Measurements from ENCODE around the gene YIF1A. TPM values are rescaled to one million over a fixed set of nuclear protein-coding genes. Genes with fewer than 3 reads are reported as not detected.

Gene YIF1A
- polyA plus RNA-seq, 1 of the 3 experiments (the other 2 are of a cell fraction), result 123 TPM

DNA sequence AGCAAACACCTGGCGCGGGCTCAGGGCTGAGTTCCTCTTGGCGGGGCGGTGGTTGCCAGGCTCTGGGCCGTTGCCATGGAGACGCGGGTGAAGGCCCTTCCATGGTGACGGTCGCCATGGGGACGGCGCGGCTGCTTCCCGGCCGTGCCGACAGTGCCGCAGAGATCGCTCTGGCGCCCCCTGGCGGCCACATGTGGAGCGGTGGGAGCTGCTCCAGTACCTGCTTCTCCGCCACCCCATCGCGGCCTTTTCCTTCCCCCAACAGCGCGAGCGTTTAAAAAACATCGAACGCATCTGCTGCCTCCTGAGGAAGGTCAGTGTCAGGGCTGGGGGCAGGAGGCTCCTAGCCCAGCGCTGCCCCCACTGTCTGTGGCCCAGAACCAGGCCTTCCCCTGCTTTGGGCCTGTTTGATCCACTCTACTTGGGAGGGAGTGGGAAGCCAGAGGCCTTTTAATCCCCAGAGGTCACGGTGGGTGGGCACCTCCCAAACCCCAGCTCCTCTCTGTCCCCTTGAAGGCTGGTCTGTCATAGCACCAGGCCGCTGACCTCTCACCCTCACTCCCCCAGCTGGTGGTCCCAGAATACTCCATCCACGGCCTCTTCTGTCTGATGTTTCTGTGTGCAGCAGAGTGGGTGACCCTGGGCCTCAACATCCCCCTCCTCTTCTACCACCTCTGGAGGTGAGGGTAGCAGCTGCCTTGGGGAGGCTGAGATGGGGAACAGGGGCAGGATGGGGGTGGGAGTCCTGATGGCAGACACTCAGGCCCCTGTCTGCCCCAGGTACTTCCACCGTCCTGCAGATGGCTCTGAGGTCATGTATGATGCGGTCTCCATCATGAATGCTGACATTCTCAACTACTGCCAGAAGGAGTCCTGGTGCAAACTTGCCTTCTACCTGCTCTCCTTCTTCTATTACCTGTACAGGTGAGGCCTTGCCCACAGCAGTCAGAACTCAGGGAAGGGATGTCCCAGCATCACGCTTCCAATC is 6.2 kb downstream of the YIF1A start (continued):
- TF ChIP-seq REST (IDR thresholded peaks at IDR 0.05; ENCODE audit: low read depth, low read length) (peak; percentile 44; the same call in 1 of the 2 replicates), RFX5 (IDR thresholded peaks at IDR 0.05; ENCODE audit: low read length) (peak; percentile 80), RCOR1 (IDR thresholded peaks at IDR 0.05; ENCODE audit: low read length) (peak; percentile 65), YY1 (IDR thresholded peaks at IDR 0.05; ENCODE audit: low read depth) (no peak), CTCF (IDR thresholded peaks at IDR 0.05) (peak; percentile 95), GABPA (IDR thresholded peaks at IDR 0.05; ENCODE audit: low read depth) (no peak), POLR2AphosphoS5 (IDR thresholded peaks at IDR 0.05; ENCODE audit: low read depth, low read length) (no peak), TEAD4 (IDR thresholded peaks at IDR 0.05; ENCODE audit: borderline replicate concordance, insufficient read depth) (no peak), TAF1 (IDR thresholded peaks at IDR 0.05; ENCODE audit: borderline replicate concordance, low read depth, low read length) (no peak), GATA2 (CRISPR knock-in tag; IDR thresholded peaks at IDR 0.05) (no peak), FOXM1 (IDR thresholded peaks at IDR 0.05; ENCODE audit: low read depth) (0 out of 2 replicates have a peak, but pooled peaks have one; percentile 17), RAD21 (IDR thresholded peaks at IDR 0.05; ENCODE audit: low read length) (peak; percentile 66), ELF1 (IDR thresholded peaks at IDR 0.05) (no peak), NFIC (IDR thresholded peaks at IDR 0.05; ENCODE audit: borderline replicate concordance) (no peak), IRF3 (IDR thresholded peaks at IDR 0.05; ENCODE audit: low read depth, low read length) (no peak), FOSL2 (IDR thresholded peaks at IDR 0.05; ENCODE audit: borderline replicate concordance, low read depth) (no peak), JUND (IDR thresholded peaks at IDR 0.05) (no peak), FOXJ3 (CRISPR knock-in tag; IDR thresholded peaks at IDR 0.05) (no peak), RXRA (IDR thresholded peaks at IDR 0.05; ENCODE audit: borderline replicate concordance, low read depth) (no peak), SMC3 (IDR thresholded peaks at IDR 0.05; ENCODE audit: low read depth, low read length) (peak; percentile 76)
- TF ChIP-seq, protein P1, sequence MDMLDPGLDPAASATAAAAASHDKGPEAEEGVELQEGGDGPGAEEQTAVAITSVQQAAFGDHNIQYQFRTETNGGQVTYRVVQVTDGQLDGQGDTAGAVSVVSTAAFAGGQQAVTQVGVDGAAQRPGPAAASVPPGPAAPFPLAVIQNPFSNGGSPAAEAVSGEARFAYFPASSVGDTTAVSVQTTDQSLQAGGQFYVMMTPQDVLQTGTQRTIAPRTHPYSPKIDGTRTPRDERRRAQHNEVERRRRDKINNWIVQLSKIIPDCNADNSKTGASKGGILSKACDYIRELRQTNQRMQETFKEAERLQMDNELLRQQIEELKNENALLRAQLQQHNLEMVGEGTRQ (IDR thresholded peaks at IDR 0.05; ENCODE audit: borderline replicate concordance, low read depth, low read length), result no peak
- TF ChIP-seq, protein P2, sequence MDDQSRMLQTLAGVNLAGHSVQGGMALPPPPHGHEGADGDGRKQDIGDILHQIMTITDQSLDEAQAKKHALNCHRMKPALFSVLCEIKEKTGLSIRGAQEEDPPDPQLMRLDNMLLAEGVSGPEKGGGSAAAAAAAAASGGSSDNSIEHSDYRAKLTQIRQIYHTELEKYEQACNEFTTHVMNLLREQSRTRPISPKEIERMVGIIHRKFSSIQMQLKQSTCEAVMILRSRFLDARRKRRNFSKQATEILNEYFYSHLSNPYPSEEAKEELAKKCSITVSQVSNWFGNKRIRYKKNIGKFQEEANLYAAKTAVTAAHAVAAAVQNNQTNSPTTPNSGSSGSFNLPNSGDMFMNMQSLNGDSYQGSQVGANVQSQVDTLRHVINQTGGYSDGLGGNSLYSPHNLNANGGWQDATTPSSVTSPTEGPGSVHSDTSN (IDR thresholded peaks at IDR 0.05), result no peak

Measured in SK-N-SH (cell line).